H1 (cell line): Measurements from ENCODE around the gene ERI2. TPM values are rescaled to one million over a fixed set of nuclear protein-coding genes. Genes with fewer than 3 reads are reported as not detected.

Experiments
- ASH2L ChIP-seq: fragments of 200-600, 300-600 bp; sonication (generic); IDR thresholded peaks from one replicate; pipeline ENCODE4 v1.7.1; 2017; ENCODE audit warnings: low read length
- BACH1 ChIP-seq: IDR thresholded peaks from 2 replicates; pipeline ENCODE4 v1.6.1; 2012; ENCODE audit warnings: low read length, improper control_type of control experiment
- BCL11A ChIP-seq, 2 experiments: IDR thresholded peaks; one replicate each; pipeline ENCODE4 v1.6.1; 2011; ENCODE audit warnings: low read depth in 2 of 2, low read length in 2 of 2, mild to moderate bottlenecking in 2 of 2
- CREB1 ChIP-seq: IDR thresholded peaks from 2 replicates; pipeline ENCODE4 v1.6.1; 2012; ENCODE audit warnings: inconsistent platforms
- GABPA ChIP-seq: IDR thresholded peaks from 2 replicates; pipeline ENCODE4 v1.6.1; 2011; ENCODE audit warnings: mild to moderate bottlenecking, low read length, moderate library complexity, borderline replicate concordance; ENCODE audit not compliant: insufficient read depth
- HDAC6 ChIP-seq: IDR thresholded peaks from one replicate; pipeline ENCODE4 v1.7.1; 2012; ENCODE audit warnings: low read depth, mild to moderate bottlenecking, inconsistent platforms, low read length, moderate library complexity
- JUN ChIP-seq: IDR thresholded peaks from 2 replicates; pipeline ENCODE4 v1.6.1; 2011; ENCODE audit warnings: low read depth, mild to moderate bottlenecking, improper control_type of control experiment, low read length
- JUND ChIP-seq: IDR thresholded peaks from 2 replicates; pipeline ENCODE4 v1.6.1; 2011; ENCODE audit warnings: mild to moderate bottlenecking, improper control_type of control experiment, low read length
- KDM5A ChIP-seq: fragments of 200-600 bp; IDR thresholded peaks from 2 replicates; pipeline ENCODE4 v1.7.1; 2012; ENCODE audit warnings: mild to moderate bottlenecking, low read length, inconsistent platforms, mixed read lengths
- PHF8 ChIP-seq: fragments of 200-600 bp; sonication (generic); conservative IDR thresholded peaks from 2 replicates; pipeline ENCODE4 v1.7.1; 2012; ENCODE audit warnings: low read depth, mild to moderate bottlenecking, inconsistent platforms, low read length, moderate library complexity
- POLR2AphosphoS5 ChIP-seq: IDR thresholded peaks from 2 replicates; pipeline ENCODE4 v1.6.1; 2011; ENCODE audit warnings: low read depth, low read length
- RAD21 ChIP-seq, 2 experiments: IDR thresholded peaks in 1 of 2; conservative IDR thresholded peaks in 1 of 2; 2 replicates each; pipeline ENCODE4 v1.6.1; 2011; ENCODE audit warnings: low read depth in 2 of 2, low read length in 2 of 2, improper control_type of control experiment in 1 of 2, inconsistent platforms in 1 of 2, mild to moderate bottlenecking in 1 of 2, moderate library complexity in 1 of 2
- RBBP5 ChIP-seq: IDR thresholded peaks from 2 replicates; pipeline ENCODE4 v1.7.1; 2012; ENCODE audit warnings: low read depth, mild to moderate bottlenecking, inconsistent platforms, low read length, moderate library complexity, borderline replicate concordance
- RFX5 ChIP-seq: IDR thresholded peaks from 2 replicates; pipeline ENCODE4 v1.6.1; 2011; ENCODE audit warnings: low read depth, low read length, improper control_type of control experiment, borderline replicate concordance
- RXRA ChIP-seq: IDR thresholded peaks from 2 replicates; pipeline ENCODE4 v1.6.1; 2011; ENCODE audit warnings: low read depth, mild to moderate bottlenecking, low read length, moderate library complexity; ENCODE audit not compliant: insufficient read depth
- SP1 ChIP-seq: IDR thresholded peaks from 2 replicates; pipeline ENCODE4 v1.6.1; 2011; ENCODE audit warnings: low read depth, low read length
- SRF ChIP-seq: IDR thresholded peaks from 2 replicates; pipeline ENCODE4 v1.6.1; 2011; ENCODE audit warnings: mild to moderate bottlenecking, low read depth, low read length, moderate library complexity
- SUZ12 ChIP-seq: fragments of 200-600 bp; sonication (generic); IDR thresholded peaks from 2 replicates; pipeline ENCODE4 v1.6.1; 2012; ENCODE audit warnings: mild to moderate bottlenecking, inconsistent platforms, low read length, moderate library complexity, mixed read lengths
- TBP ChIP-seq: IDR thresholded peaks from 2 replicates; pipeline ENCODE4 v1.6.1; 2011; ENCODE audit warnings: low read depth, low read length, improper control_type of control experiment
- TEAD4 ChIP-seq: IDR thresholded peaks from 2 replicates; pipeline ENCODE4 v1.6.1; 2012; ENCODE audit warnings: low read depth, low read length, inconsistent platforms, mixed read lengths
- ZNF274 ChIP-seq: IDR thresholded peaks from 2 replicates; pipeline ENCODE4 v1.7.0; 2012; ENCODE audit warnings: low read length, borderline replicate concordance; ENCODE audit errors: extremely low read depth
- polyA plus RNA-seq, 7 experiments: library from polyadenylated mRNA; depleted of rRNA in 3 of 7; stranded (reverse) in 5 of 7; unstranded in 2 of 7; fragments of >200 nt in 5 of 7; fragments of 200-250 nt in 2 of 7; gene quantifications; 1 replicate in 5 of 7; 2 replicates in 1 of 7; 4 replicates in 1 of 7; pipeline versions ENCODE4 v1.2.1 to v1.2.3, GENCODE V29; 2011 to 2013; ENCODE audit warnings: missing spikeins in 2 of 7, mixed read lengths in 2 of 7
- total RNA-seq: library from RNA; stranded (reverse); fragmentation: NEBNext Ultra II Directional; extraction: Animal tissue kit (Norgen Biotek cat#: 25700); gene quantifications from 2 replicates; pipeline ENCODE4 v1.2.1, GENCODE V29; 2021
- TF ChIP-seq, protein P1 (sequence below), 3 experiments: IDR thresholded peaks; 1 replicate in 2 of 3; 2 replicates in 1 of 3; pipeline versions ENCODE4 v1.5.1 to v1.6.1; 2011; ENCODE audit warnings: low read length in 3 of 3, mild to moderate bottlenecking in 3 of 3, inconsistent platforms in 2 of 3, low read depth in 1 of 3, moderate library complexity in 1 of 3; ENCODE audit not compliant: insufficient read depth in 1 of 3; ENCODE audit errors: control extremely low read depth in 1 of 3

ERI2 gene
- total and polyA plus RNA-seq, 2 of the 8 experiments (the other 6 are each of a cell fraction or from before 2014, with no cell fraction given) = 11.0 to 12.6 TPM

DNA sequence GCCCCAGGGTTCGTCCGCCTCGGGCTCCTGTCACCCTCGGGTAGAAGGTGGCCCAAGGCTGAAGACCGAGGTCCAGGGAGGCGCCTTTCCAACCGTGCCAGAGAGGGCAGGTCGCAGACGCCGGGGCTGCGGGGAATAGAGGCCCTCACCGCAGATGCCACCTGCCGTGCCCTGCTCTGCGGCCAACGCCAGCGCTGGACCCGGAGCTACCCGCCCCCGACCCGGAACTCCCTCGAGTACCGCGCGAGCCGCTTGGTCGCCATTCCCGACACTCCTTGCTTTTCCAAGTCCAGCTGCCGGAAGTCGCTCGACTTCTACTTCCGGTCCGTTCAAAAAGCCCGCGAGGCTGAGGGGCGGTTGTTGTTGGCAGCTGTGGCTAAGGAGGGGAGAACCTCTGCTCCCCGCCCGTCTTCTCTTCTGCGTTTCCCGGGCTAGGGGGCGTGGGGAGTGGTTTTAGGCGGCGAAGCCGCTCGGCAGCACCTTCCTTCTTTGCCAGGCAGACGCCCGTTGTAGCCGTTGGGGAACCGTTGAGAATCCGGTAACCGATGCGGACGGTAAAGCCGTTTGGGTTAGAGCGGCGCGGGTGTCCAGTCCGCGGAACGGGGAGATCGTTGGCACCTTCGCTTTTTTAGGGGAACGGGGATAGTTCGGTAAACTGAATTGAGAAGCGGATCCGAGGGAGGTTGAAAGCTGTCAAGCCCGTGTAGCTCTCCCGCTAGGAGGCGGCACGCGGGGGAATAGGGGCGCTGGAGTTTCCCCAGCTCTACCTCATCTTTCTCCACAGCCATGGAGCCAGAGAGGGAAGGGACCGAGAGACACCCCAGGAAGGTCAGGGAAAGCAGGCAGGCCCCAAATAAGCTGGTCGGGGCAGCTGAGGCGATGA, at the start of gene ERI2, which contains the start of gene REXO5 (continued):
- peak; percentile 92 for TF ChIP-seq TBP
- no peak for TF ChIP-seq SP1
- TF ChIP-seq HDAC6 = no peak
- TF ChIP-seq SRF = no peak
- peak; percentile 72 for TF ChIP-seq PHF8
- no peak for TF ChIP-seq KDM5A
- peak; percentile 73 for TF ChIP-seq POLR2AphosphoS5
- TF ChIP-seq JUND = no peak
- TF ChIP-seq, protein P1, sequence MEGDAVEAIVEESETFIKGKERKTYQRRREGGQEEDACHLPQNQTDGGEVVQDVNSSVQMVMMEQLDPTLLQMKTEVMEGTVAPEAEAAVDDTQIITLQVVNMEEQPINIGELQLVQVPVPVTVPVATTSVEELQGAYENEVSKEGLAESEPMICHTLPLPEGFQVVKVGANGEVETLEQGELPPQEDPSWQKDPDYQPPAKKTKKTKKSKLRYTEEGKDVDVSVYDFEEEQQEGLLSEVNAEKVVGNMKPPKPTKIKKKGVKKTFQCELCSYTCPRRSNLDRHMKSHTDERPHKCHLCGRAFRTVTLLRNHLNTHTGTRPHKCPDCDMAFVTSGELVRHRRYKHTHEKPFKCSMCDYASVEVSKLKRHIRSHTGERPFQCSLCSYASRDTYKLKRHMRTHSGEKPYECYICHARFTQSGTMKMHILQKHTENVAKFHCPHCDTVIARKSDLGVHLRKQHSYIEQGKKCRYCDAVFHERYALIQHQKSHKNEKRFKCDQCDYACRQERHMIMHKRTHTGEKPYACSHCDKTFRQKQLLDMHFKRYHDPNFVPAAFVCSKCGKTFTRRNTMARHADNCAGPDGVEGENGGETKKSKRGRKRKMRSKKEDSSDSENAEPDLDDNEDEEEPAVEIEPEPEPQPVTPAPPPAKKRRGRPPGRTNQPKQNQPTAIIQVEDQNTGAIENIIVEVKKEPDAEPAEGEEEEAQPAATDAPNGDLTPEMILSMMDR (IDR thresholded peaks at IDR 0.05; ENCODE audit: control extremely low read depth in 1 of 3, insufficient read depth in 1 of 3, low read depth in 1 of 3, low read length in 3 of 3) = peak in 2 of 3 experiments; percentile 6 to 12; a peak in 3 of 4 replicates
- no peak for TF ChIP-seq RXRA
- no peak for TF ChIP-seq RBBP5
- TF ChIP-seq TEAD4 = no peak
- TF ChIP-seq BACH1 = no peak
- TF ChIP-seq SUZ12 = no peak
- TF ChIP-seq BCL11A (IDR thresholded peaks at IDR 0.05; ENCODE audit: low read depth in 2 of 2, low read length in 2 of 2) = no peak
- TF ChIP-seq ASH2L = peak; percentile 79
- peak; percentile 95 for TF ChIP-seq GABPA
- TF ChIP-seq CREB1 = no peak
- TF ChIP-seq RAD21 (IDR thresholded peaks at IDR 0.05 in 1 of 2, conservative IDR thresholded peaks at IDR 0.05 in 1 of 2; ENCODE audit: low read depth in 2 of 2, low read length in 2 of 2) = no peak
- no peak for TF ChIP-seq JUN
- TF ChIP-seq RFX5 = no peak
- TF ChIP-seq ZNF274 = no peak
